ENCODE data around the gene TPSD1. TPM values are rescaled to one million over a fixed set of nuclear protein-coding genes. Genes with fewer than 3 reads are reported as not detected.
A peak's percentile ranks its signal among the peaks of the same experiment; 100 is the strongest.

The TPSD1 gene
- total RNA-seq, 1 donor from 2014 or later: not detected

DNA sequence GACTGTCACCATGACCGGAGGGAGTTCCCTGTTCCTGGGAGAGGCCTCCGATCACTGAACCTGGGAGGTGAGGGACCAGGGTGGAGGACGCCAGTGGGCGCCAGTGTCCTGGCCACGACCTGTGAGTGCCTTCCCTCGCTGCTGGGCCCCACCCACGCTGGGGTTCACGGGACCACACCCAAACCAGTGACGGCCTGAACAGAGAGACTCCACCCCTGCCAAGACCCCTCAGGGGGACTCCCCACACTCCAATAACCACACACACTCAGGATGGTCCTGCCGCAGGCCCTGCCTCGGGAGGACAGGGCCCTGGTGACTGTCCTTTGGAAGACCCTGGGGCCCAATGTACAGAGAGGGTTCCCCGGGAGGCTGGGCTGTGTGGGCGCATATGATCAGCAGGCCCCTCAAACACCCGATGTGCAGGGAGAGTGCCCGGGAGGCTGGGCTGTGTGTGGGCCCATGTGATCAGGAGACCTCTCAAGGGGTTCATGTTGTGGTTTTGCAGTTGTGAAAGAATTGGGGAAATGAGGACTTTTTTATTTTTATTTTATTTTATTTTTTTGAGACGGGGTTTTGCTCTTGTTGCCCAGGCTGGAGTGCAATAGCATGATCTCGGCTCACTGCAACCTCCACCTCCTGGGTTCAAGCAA, 26.6 kb downstream of the TPSD1 start:
- Histone ChIP-seq H3K4me3 (ENCODE audit: low read depth, low read length) (no peak overlapping the region), H3K36me3 (ENCODE audit: control insufficient read depth, insufficient read depth, low read length) (no peaks in the 10 kb centered on the region), H3K27me3 (ENCODE audit: control insufficient read depth, insufficient read depth, low read length) (peaks cover 67% of the 10 kb centered on the region)
- DNase-seq (ENCODE audit: low read depth): no peak
- TF ChIP-seq, protein P1, sequence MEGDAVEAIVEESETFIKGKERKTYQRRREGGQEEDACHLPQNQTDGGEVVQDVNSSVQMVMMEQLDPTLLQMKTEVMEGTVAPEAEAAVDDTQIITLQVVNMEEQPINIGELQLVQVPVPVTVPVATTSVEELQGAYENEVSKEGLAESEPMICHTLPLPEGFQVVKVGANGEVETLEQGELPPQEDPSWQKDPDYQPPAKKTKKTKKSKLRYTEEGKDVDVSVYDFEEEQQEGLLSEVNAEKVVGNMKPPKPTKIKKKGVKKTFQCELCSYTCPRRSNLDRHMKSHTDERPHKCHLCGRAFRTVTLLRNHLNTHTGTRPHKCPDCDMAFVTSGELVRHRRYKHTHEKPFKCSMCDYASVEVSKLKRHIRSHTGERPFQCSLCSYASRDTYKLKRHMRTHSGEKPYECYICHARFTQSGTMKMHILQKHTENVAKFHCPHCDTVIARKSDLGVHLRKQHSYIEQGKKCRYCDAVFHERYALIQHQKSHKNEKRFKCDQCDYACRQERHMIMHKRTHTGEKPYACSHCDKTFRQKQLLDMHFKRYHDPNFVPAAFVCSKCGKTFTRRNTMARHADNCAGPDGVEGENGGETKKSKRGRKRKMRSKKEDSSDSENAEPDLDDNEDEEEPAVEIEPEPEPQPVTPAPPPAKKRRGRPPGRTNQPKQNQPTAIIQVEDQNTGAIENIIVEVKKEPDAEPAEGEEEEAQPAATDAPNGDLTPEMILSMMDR (IDR thresholded peaks at IDR 0.05; ENCODE audit: insufficient read depth, low read length, poor library complexity, severe bottlenecking): no peak

- no peak for DNase-seq (ENCODE audit: low read depth)
- TF ChIP-seq, protein P1 (IDR thresholded peaks at IDR 0.05; ENCODE audit: insufficient read depth, low read length, poor library complexity, severe bottlenecking): no peak
- peaks cover 67% of the 10 kb centered on the region for H3K27me3 ChIP-seq (ENCODE audit: control insufficient read depth, insufficient read depth, low read length)
- H3K36me3 ChIP-seq (ENCODE audit: control insufficient read depth, insufficient read depth, low read length): no peaks in the 10 kb centered on the region
- H3K4me3 ChIP-seq (ENCODE audit: low read depth, low read length): no peak overlapping the region
These were observed 27.4 kb downstream of the TPSD1 start for GRCh38 chr16:1283296-1283695.

- Histone ChIP-seq H3K4me3 (ENCODE audit: low read depth, low read length) (no peak overlapping the region), H3K27me3 (ENCODE audit: control insufficient read depth, insufficient read depth, low read length) (peaks cover 67% of the 10 kb centered on the region)
- TF ChIP-seq, protein P1 (IDR thresholded peaks at IDR 0.05; ENCODE audit: insufficient read depth, low read length, poor library complexity, severe bottlenecking): no peak
These were observed 28.2 kb downstream of the TPSD1 start for GRCh38 chr16:1283996-1284616.

GRCh38 chr16:1285669-1286512, 30.0 kb downstream of the TPSD1 start:
- H3K36me3 ChIP-seq (ENCODE audit: control insufficient read depth, insufficient read depth, low read length): no peaks in the 10 kb centered on the region
- no peak for DNase-seq (ENCODE audit: low read depth)
- TF ChIP-seq, protein P1 (IDR thresholded peaks at IDR 0.05; ENCODE audit: insufficient read depth, low read length, poor library complexity, severe bottlenecking): peak; percentile 22
- H3K27me3 ChIP-seq (ENCODE audit: control insufficient read depth, insufficient read depth, low read length): peaks cover 70% of the 10 kb centered on the region
- H3K4me3 ChIP-seq (ENCODE audit: low read depth, low read length): no peak overlapping the region

More at GRCh38 chr16:1283996-1284616, 28.2 kb downstream of the TPSD1 start:
- DNase-seq (ENCODE audit: low read depth): no peak
- H3K36me3 ChIP-seq (ENCODE audit: control insufficient read depth, insufficient read depth, low read length): no peaks in the 10 kb centered on the region

DNA sequence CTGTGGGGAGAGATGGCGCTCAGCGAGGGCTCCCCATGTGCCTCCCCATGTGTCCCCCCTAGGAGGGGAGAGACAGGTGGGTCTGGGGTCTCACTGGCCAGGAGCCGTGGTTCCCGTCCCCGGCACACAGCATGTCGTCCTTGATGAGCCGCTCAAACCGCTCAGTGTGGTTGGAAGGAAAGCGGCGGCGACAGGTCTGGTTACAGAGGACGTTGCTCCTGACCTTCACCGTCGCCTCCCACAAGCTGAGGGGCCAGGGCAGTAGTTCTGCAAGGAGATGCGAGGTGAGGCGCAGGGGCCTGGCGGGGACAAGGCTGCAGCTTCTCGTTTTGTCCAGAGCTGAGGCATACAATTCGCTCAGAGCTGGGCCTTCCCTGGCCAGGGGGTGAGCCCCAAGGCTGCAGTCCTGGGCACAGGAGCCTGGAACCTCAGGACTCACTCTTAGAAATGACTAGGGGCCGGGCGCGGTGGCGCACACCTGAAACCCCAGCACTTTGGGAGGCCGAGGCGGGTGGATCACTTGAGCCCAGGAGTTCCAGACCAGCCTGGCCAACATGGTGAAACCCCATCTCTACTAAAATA, 30.7 kb downstream of the TPSD1 start:
- TF ChIP-seq, protein P1 (IDR thresholded peaks at IDR 0.05; ENCODE audit: insufficient read depth, low read length, poor library complexity, severe bottlenecking): no peak
- peaks cover 76% of the 10 kb centered on the region for H3K27me3 ChIP-seq (ENCODE audit: control insufficient read depth, insufficient read depth, low read length)
- H3K4me3 ChIP-seq (ENCODE audit: low read depth, low read length): no peak overlapping the region
- H3K36me3 ChIP-seq (ENCODE audit: control insufficient read depth, insufficient read depth, low read length): no peaks in the 10 kb centered on the region
- DNase-seq (ENCODE audit: low read depth): no peak

Data from kidney epithelial cell (primary cell).